NCI-H1105 treated with DMSO at 0.1 percent for 48 hours (cell line): Measurements from ENCODE around the gene AASDH.

Experiments
- DNase-seq: peaks from one replicate; lab custom pipeline; 2025; lab: John Stamatoyannopoulos, UW

AASDH gene

GRCh38 chr4:56316011-56316650 is 71.2 kb downstream of the AASDH start:
- DNase-seq: no peak

GRCh38 chr4:56315543-56315942 is 71.7 kb downstream of the AASDH start:
- no peak for DNase-seq

DNA sequence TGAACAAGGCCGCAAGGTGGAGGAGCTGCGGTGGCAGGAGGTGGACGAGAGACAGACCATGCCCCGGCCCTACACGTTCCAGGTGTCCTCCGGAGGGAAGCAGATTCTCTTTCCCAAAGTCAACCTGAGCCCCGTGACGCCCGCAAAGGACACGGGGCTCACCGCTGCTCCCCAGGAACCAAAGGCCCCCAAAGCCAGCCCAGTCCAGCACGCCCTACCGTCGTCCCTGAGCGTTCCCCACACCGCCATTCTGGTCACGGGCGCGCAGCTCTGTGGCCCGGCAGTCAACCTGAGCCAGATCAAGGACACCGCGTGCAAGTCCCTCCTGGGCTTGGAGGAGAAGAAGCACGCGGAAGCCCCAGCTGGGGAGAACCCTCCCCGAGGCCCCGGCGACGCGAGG is 72.2 kb downstream of the AASDH start:
- DNase-seq: no peak

- no peak for DNase-seq
These were observed 72.9 kb downstream of the AASDH start for GRCh38 chr4:56314207-56314915.

DNA sequence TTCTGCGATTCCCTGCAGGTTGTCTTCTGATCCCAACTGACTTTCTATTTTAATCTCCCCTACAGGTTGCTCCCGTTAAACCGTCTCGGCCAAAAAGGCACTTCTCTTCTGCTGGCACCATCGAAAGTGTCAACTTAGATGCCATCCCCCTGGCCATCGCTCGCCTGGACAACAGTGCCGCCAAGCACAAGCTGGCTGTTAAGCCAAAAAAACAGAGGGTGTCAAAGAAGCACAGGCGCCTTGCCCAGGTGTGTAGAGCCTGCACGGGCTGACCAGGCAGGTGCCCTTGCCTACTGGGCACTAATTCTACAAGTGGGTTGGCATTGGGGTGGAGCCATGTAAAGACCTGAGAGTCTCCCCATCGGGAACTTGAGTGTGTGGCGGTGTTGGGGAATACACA is 74.2 kb downstream of the AASDH start:
- DNase-seq: no peak

- DNase-seq: no peak
These were observed 75.9 kb downstream of the AASDH start for GRCh38 chr4:56311299-56311975.

DNA sequence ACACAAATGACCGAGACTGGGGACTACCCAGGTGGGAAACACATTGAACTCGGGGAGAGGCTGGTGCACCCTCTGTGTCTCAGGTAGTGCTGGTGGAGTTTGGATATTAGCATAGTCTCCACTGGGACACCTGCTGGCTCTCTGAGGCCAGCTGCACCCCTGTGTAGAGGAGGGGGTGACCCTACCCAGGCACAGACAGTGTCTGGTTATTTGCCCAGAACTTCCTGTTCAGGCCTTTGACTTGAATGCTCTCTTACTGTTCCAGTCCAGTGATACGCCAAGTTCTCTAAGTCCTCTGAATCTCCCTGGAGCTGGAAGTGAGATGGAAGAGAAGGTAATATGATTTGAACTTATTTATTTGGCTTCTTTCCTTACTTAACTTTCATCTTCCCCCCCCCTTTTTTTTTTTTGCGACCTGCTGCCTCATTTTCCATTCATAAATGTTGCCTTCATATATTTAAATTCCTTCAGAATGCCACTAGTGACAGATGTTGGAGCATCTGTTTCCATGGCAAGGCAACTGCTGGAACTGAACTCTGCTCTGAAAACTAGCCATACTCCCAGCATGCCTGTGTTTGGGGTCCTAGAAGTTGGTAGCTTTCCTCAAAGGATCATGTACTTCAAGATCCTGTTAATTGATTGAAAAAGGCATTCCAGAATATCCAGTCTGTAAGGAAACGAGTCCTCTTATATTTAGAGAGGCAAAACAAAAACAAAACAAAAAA is 76.7 kb downstream of the AASDH start:
- DNase-seq: no peak

GRCh38 chr4:56308384-56308783 is 78.9 kb downstream of the AASDH start:
- no peak for DNase-seq

GRCh38 chr4:56307423-56307822 is 79.9 kb downstream of the AASDH start:
- no peak for DNase-seq

DNA sequence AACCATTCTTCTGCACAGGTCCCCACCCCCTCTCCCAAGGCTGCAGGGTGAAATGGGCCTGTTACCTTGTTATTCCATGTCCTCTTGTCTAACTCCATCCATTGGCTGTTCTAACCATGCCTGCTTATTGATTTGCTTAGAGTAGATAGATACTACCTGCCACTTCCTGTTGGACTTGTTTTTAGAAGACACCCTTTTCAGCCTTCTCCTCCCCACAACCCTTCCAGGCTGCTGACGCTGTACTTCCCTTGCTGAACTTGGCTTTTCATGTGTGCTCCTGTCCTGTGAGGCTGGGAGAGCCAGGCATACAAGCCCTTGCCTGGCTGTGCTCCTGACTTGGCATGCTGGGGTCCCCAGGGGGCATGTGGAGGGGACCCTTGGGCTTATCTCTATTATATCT is 81.9 kb downstream of the AASDH start:
- no peak for DNase-seq

- no peak for DNase-seq
These were observed 83.4 kb downstream of the AASDH start for GRCh38 chr4:56303921-56304320.

DNA sequence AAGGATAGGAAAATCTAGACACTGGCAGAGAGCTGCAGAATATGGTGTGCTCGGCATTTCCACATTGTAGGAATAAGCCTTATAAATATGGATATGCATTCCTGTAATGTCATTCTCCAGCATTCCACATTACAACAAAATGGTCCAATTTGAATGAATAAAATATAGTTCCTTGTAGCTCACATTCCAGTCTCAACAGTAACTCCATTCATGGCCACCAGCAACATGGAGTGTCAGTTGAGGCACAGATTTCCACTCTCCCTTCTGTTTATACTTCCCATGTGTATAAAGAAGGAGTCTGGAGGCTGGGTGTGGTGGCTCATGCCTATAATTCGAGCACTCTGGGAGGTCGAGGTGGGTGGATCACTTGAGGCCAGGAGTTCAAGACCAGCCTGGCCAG is 84.5 kb downstream of the AASDH start:
- no peak for DNase-seq

DNA sequence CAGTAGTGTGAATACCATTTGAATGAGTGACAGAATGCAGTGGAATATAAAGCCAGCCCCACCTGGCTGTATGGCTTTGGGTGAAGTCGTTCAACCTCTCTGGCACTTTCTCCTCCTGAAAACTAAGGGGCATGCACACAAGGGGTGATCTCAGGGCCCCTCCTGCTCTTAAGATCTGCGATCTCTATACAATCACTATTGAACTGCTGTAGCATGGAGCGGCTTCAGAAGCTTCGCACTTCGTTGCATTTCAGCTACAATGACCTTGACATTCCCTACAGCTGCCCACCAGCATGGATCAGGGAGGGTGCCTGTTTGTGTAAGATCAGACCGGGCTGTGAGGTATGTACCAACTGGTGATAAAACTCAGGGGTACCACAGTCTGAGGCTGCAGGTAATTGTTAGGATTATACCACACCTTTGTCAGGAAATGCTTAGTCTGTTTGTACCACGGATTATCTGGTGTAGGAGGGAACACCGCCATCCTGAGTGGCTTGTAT is 85.2 kb downstream of the AASDH start:
- DNase-seq: no peak

DNA sequence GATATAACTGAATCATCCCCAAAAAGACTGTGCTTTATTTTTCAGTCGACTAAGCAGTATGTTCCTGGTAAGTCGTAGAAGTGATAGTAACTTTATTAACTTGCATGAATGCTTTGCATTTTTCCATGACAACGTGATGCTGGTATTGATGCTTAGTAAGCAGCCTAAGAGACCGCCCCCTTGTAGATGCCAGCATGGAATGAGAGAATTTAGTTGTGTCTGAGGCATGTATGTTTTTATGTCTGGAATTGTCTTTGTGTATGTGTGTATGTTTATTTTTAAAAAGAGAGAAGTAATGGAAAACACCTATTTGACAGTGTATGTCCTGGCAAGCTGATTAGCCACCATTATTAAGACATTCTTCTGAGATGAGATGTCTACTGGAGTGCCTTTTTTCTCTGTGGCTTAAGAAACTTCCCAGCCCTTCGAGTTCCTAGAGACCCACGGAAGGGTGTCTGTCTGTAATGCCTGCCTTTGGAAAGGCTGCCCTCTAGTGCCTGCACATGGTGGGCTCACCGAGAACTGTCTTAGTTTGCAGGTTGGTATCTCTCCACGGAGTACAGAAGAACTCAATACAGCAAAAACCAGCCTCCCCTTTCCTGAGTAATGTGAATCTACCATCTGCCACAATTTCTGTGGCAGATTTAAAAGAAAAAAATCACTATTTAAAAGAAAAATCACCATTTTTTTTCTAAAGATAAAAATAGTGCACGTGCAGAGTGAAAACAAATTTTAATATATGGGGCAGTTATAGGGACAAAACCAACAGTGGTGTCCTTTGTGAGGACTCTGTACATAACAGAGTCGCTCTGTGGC is 85.9 kb downstream of the AASDH start:
- DNase-seq: peak; percentile 49

DNA sequence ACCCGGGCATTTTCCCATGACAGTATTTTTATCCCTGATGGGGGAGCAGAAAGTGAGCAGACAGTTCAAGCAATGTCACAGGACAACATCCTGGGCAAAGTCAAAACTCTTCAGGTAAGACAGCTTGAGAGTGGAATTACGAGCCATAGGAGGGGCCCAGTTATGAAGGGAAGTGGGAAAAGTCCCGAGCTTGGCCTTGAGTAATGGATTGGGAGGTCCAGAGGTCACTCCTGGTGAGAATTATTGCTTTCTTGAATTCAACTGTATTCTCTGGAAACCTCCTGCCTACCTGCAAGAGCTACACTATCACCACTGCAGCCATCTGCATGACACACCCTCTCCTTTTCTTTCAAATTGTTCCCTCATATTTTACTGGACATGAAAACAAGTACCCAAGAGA is 89.1 kb downstream of the AASDH start:
- no peak for DNase-seq

GRCh38 chr4:56297776-56298175 is 89.5 kb downstream of the AASDH start:
- DNase-seq: no peak

GRCh38 chr4:56296526-56296925 is 90.8 kb downstream of the AASDH start:
- no peak for DNase-seq

- no peak for DNase-seq
These were observed 94.2 kb downstream of the AASDH start for GRCh38 chr4:56293121-56293520.

- DNase-seq: no peak
These were observed 97.4 kb downstream of the AASDH start for GRCh38 chr4:56289934-56290333.

DNA sequence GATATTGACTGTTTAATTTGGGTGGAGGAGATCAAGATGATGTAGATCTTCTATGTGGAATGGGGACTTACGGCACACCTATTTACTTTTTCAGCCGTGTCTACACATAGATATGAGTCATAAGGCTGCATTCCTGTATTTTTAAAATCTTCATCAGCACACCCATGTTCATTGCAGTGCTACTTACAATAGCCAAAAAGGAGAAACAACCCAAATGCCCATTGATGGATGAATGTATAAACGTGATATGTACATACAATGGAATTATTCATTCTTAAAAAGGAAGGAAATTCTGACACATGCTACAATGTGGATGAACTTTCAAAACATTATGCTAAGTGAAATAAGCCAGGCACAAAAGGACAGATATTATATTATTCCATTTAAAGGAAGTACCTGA is 98.6 kb downstream of the AASDH start:
- no peak for DNase-seq
